ENCODE measurements around the gene ZNF438. TPM values are rescaled to one million over a fixed set of nuclear protein-coding genes. Genes with fewer than 3 reads are reported as not detected.

ZNF438 gene
- polyA plus RNA-seq, 1 experiment, result 5.0 TPM

GRCh38 chr10:30885423-30885822, 146.2 kb downstream of the ZNF438 start:
- no peak for TF ChIP-seq CTCF (IDR thresholded peaks at IDR 0.05; ENCODE audit: low read depth, low read length)
- ChIA-PET CTCF (no interaction called here), POLR2A (no interaction called here)
- Histone ChIP-seq H3K4me3 (ENCODE audit: low read depth, low read length) (no peak overlapping the region), H3K27ac (ENCODE audit: low read depth, low read length) (no peak overlapping the region), H3K9me3 (ENCODE audit: control insufficient read depth, insufficient read depth, low read length) (no peaks in the 10 kb centered on the region), H3K27me3 (ENCODE audit: control insufficient read depth, insufficient read depth, low read length) (no peaks in the 10 kb centered on the region)
- DNase-seq (ENCODE audit: low read depth, low spot score), result no peak

- no peak overlapping the region for H3K4me3 ChIP-seq (ENCODE audit: low read depth, low read length)
- TF ChIP-seq CTCF (IDR thresholded peaks at IDR 0.05; ENCODE audit: low read depth, low read length), result no peak
- no peaks in the 10 kb centered on the region for H3K27me3 ChIP-seq (ENCODE audit: control insufficient read depth, insufficient read depth, low read length)
- H3K9me3 ChIP-seq (ENCODE audit: control insufficient read depth, insufficient read depth, low read length), result no peaks in the 10 kb centered on the region
- no peak for DNase-seq (ENCODE audit: low read depth, low spot score)
- ChIA-PET POLR2A (no interaction called here), CTCF (no interaction called here)
- no peak overlapping the region for H3K27ac ChIP-seq (ENCODE audit: low read depth, low read length)
These were observed 147.9 kb downstream of the ZNF438 start for GRCh38 chr10:30883751-30884150.

GRCh38 chr10:30883116-30883515, 148.5 kb downstream of the ZNF438 start:
- H3K9me3 ChIP-seq (ENCODE audit: control insufficient read depth, insufficient read depth, low read length), result no peaks in the 10 kb centered on the region
- no peak overlapping the region for H3K4me3 ChIP-seq (ENCODE audit: low read depth, low read length)
- CTCF ChIA-PET, result no interaction called here
- no peaks in the 10 kb centered on the region for H3K27me3 ChIP-seq (ENCODE audit: control insufficient read depth, insufficient read depth, low read length)
- H3K27ac ChIP-seq (ENCODE audit: low read depth, low read length), result no peak overlapping the region
- TF ChIP-seq CTCF (IDR thresholded peaks at IDR 0.05; ENCODE audit: low read depth, low read length), result no peak
- DNase-seq (ENCODE audit: low read depth, low spot score), result no peak
- POLR2A ChIA-PET, result no interaction called here

GRCh38 chr10:30882281-30882680, 149.4 kb downstream of the ZNF438 start:
- POLR2A ChIA-PET, result no interaction called here
- no peak overlapping the region for H3K27ac ChIP-seq (ENCODE audit: low read depth, low read length)
- H3K9me3 ChIP-seq (ENCODE audit: control insufficient read depth, insufficient read depth, low read length), result no peaks in the 10 kb centered on the region

GRCh38 chr10:30878920-30879319, 152.7 kb downstream of the ZNF438 start:
- DNase-seq (ENCODE audit: low read depth, low spot score), result no peak
- TF ChIP-seq CTCF (IDR thresholded peaks at IDR 0.05; ENCODE audit: low read depth, low read length), result no peak
- POLR2A ChIA-PET, result no interaction called here
- Histone ChIP-seq H3K9me3 (ENCODE audit: control insufficient read depth, insufficient read depth, low read length) (no peaks in the 10 kb centered on the region), H3K27ac (ENCODE audit: low read depth, low read length) (no peak overlapping the region), H3K4me3 (ENCODE audit: low read depth, low read length) (no peak overlapping the region), H3K27me3 (ENCODE audit: control insufficient read depth, insufficient read depth, low read length) (no peaks in the 10 kb centered on the region)
- CTCF ChIA-PET, result no interaction called here

More at GRCh38 chr10:30882281-30882680, 149.4 kb downstream of the ZNF438 start:
- no peak overlapping the region for H3K4me3 ChIP-seq (ENCODE audit: low read depth, low read length)
- no peaks in the 10 kb centered on the region for H3K27me3 ChIP-seq (ENCODE audit: control insufficient read depth, insufficient read depth, low read length)
- TF ChIP-seq CTCF (IDR thresholded peaks at IDR 0.05; ENCODE audit: low read depth, low read length), result no peak
- DNase-seq (ENCODE audit: low read depth, low spot score), result peak; percentile 23
- CTCF ChIA-PET, result no interaction called here
